ENCODE measurements around the gene DPAGT1. TPM values are rescaled to one million over a fixed set of nuclear protein-coding genes. Genes with fewer than 3 reads are reported as not detected.
"Not testable (repeated sequence)": the region's sequence is repeated elsewhere in the genome, so short reads cannot be mapped to it uniquely, and the experiment has no call there.

DPAGT1 gene
- total and polyA plus RNA-seq, 2 donors, result 9.6 to 22.4 TPM

DNA sequence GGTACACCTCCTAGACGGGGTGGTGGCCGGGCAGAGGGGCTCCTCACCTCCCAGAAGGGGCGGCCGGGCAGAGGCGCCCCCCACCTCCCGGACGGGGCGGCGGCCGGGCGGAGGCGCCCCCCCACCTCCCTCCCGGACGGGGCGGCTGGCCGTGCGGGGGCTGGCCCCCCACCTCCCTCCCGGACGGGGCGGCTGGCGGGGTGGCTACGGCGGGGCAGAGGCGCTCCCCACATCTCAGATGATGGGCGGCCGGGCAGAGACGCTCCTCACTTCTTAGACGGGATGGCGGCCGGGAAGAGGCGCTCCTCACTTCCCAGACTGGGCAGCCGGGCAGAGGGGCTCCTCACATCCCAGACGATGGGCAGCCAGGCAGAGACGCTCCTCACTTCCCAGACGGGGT lies 42.5 kb downstream of the DPAGT1 start:
- H3K9me3 ChIP-seq (ENCODE audit: control insufficient read depth in 2 of 2, insufficient read depth in 1 of 2, low read length in 1 of 2); DNase-seq (ENCODE audit: low read depth in 6 of 9, low spot score in 9 of 9); H3K27me3 ChIP-seq (ENCODE audit: control insufficient read depth in 2 of 2, insufficient read depth in 1 of 2, low read length in 1 of 2); H3K4me3 ChIP-seq (ENCODE audit: low read length in 2 of 2); H3K27ac ChIP-seq (ENCODE audit: low read depth in 1 of 2, low read length in 1 of 2): not testable (repeated sequence)
- Histone ChIP-seq H3K36me3 (ENCODE audit: control insufficient read depth in 2 of 2, insufficient read depth in 2 of 2, low read length in 1 of 2) (peaks cover 9 to 15% of the 10 kb centered on the region in 2 donors), H3K4me1 (ENCODE audit: control insufficient read depth in 2 of 2, insufficient read depth in 2 of 2, low read length in 2 of 2) (peaks cover 12 to 23% of the 10 kb centered on the region in 2 donors)
- WGBS, result 96% methylated on average over 31 of the region's 35 CpGs

GRCh38 chr11:119057000-119057769 lies 44.5 kb downstream of the DPAGT1 start, which contains the start of gene HYOU1:
Gene HYOU1 (minus strand): TSS chr11:119057205. CDS start chr11:119056160, 1,045 bp downstream.
- peaks cover 12 to 23% of the 10 kb centered on the region in 2 donors for H3K4me1 ChIP-seq (ENCODE audit: control insufficient read depth in 2 of 2, insufficient read depth in 2 of 2, low read length in 2 of 2)
- H3K9me3 ChIP-seq (ENCODE audit: control insufficient read depth in 2 of 2, insufficient read depth in 1 of 2, low read length in 1 of 2), result no peaks in the 10 kb centered on the region
- peak; percentile 78 to 99 (median 95) for DNase-seq (ENCODE audit: low read depth in 6 of 9, low spot score in 9 of 9)
- no peaks in the 10 kb centered on the region for H3K27me3 ChIP-seq (ENCODE audit: control insufficient read depth in 2 of 2, insufficient read depth in 1 of 2, low read length in 1 of 2)
- H3K4me3 ChIP-seq (ENCODE audit: low read length in 2 of 2), result peak within 1 kb of the TSS; percentile 88 to 90
- H3K36me3 ChIP-seq (ENCODE audit: control insufficient read depth in 2 of 2, insufficient read depth in 2 of 2, low read length in 1 of 2), result peaks cover 25 to 34% of the 10 kb centered on the region in 2 donors
- WGBS, result under 1% methylated on average over 79 of the region's 79 CpGs
- H3K27ac ChIP-seq (ENCODE audit: low read depth in 1 of 2, low read length in 1 of 2), result peak within 1 kb of the TSS; percentile 85 to 92

- DNase-seq (ENCODE audit: low read depth in 6 of 9, low spot score in 9 of 9), result peak in 4 of 9 donors; percentile 19 to 60 (median 36)
- H3K27me3 ChIP-seq (ENCODE audit: control insufficient read depth in 2 of 2, insufficient read depth in 1 of 2, low read length in 1 of 2), result no peaks in the 10 kb centered on the region
- H3K4me1 ChIP-seq (ENCODE audit: control insufficient read depth in 2 of 2, insufficient read depth in 2 of 2, low read length in 2 of 2), result peaks cover 12 to 23% of the 10 kb centered on the region in 2 donors
- H3K27ac ChIP-seq (ENCODE audit: low read depth in 1 of 2, low read length in 1 of 2), result peak overlapping the region; percentile 83 to 92
- H3K9me3 ChIP-seq (ENCODE audit: control insufficient read depth in 2 of 2, insufficient read depth in 1 of 2, low read length in 1 of 2), result no peaks in the 10 kb centered on the region
- WGBS, result under 1% methylated on average over 48 of the region's 48 CpGs
- H3K36me3 ChIP-seq (ENCODE audit: control insufficient read depth in 2 of 2, insufficient read depth in 2 of 2, low read length in 1 of 2), result peaks cover 32 to 41% of the 10 kb centered on the region in 2 donors
- peak overlapping the region; percentile 88 to 90 for H3K4me3 ChIP-seq (ENCODE audit: low read length in 2 of 2)
Observed at GRCh38 chr11:119056421-119056999, 45.1 kb downstream of the DPAGT1 start.

- Histone ChIP-seq H3K4me1 (ENCODE audit: control insufficient read depth in 2 of 2, insufficient read depth in 2 of 2, low read length in 2 of 2) (peaks cover 12 to 23% of the 10 kb centered on the region in 2 donors), H3K27ac (ENCODE audit: low read depth in 1 of 2, low read length in 1 of 2) (peak overlapping the region in 1 of 2 donors; percentile 83), H3K27me3 (ENCODE audit: control insufficient read depth in 2 of 2, insufficient read depth in 1 of 2, low read length in 1 of 2) (no peaks in the 10 kb centered on the region), H3K4me3 (ENCODE audit: low read length in 2 of 2) (peak overlapping the region; percentile 88 to 90), H3K36me3 (ENCODE audit: control insufficient read depth in 2 of 2, insufficient read depth in 2 of 2, low read length in 1 of 2) (peaks cover 38 to 47% of the 10 kb centered on the region in 2 donors), H3K9me3 (ENCODE audit: control insufficient read depth in 2 of 2, insufficient read depth in 1 of 2, low read length in 1 of 2) (no peaks in the 10 kb centered on the region)
- peak in 1 of 9 donors; percentile 24 for DNase-seq (ENCODE audit: low read depth in 6 of 9, low spot score in 9 of 9)
- 74% methylated on average over 6 of the region's 6 CpGs for WGBS
Observed at GRCh38 chr11:119055901-119056300, 45.8 kb downstream of the DPAGT1 start.

DNA sequence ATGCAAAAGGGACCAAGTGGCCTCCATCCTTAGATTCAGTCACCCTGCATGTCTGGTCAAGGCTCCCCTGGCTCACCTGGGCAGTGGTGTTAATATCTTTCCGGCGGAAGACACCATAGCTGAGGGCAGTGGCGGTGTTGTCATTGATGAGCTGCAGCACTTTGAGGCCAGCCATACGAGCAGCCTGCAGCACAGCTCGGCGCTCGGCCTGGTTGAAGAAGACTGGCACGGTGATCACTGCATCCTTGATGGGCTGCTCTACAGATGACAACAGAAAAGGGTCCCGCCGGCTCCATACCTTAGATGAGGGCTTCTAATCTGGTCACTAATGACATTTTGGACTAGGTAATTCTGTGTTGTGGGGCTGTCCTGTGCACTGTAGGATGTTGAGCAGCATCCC lies 47.2 kb downstream of the DPAGT1 start:
- DNase-seq (ENCODE audit: low read depth in 6 of 9, low spot score in 9 of 9), result no peak
- H3K36me3 ChIP-seq (ENCODE audit: control insufficient read depth in 2 of 2, insufficient read depth in 2 of 2, low read length in 1 of 2), result peaks cover 48 to 61% of the 10 kb centered on the region in 2 donors
- no peak overlapping the region for H3K27ac ChIP-seq (ENCODE audit: low read depth in 1 of 2, low read length in 1 of 2)
- no peaks in the 10 kb centered on the region for H3K27me3 ChIP-seq (ENCODE audit: control insufficient read depth in 2 of 2, insufficient read depth in 1 of 2, low read length in 1 of 2)
- 98% methylated on average over 10 of the region's 10 CpGs for WGBS
- no peaks in the 10 kb centered on the region for H3K9me3 ChIP-seq (ENCODE audit: control insufficient read depth in 2 of 2, insufficient read depth in 1 of 2, low read length in 1 of 2)
- H3K4me3 ChIP-seq (ENCODE audit: low read length in 2 of 2), result no peak overlapping the region
- H3K4me1 ChIP-seq (ENCODE audit: control insufficient read depth in 2 of 2, insufficient read depth in 2 of 2, low read length in 2 of 2), result peaks cover 12 to 23% of the 10 kb centered on the region in 2 donors

- H3K36me3 ChIP-seq (ENCODE audit: control insufficient read depth in 2 of 2, insufficient read depth in 2 of 2, low read length in 1 of 2), result peaks cover 69 to 82% of the 10 kb centered on the region in 2 donors
- peaks cover 6 to 16% of the 10 kb centered on the region in 2 donors for H3K4me1 ChIP-seq (ENCODE audit: control insufficient read depth in 2 of 2, insufficient read depth in 2 of 2, low read length in 2 of 2)
- no peak overlapping the region for H3K4me3 ChIP-seq (ENCODE audit: low read length in 2 of 2)
- WGBS, result 96% methylated on average over 23 of the region's 23 CpGs
- H3K27ac ChIP-seq (ENCODE audit: low read depth in 1 of 2, low read length in 1 of 2), result peak overlapping the region in 1 of 2 donors; percentile 62
- DNase-seq (ENCODE audit: low read depth in 6 of 9, low spot score in 9 of 9), result no peak
- no peaks in the 10 kb centered on the region for H3K9me3 ChIP-seq (ENCODE audit: control insufficient read depth in 2 of 2, insufficient read depth in 1 of 2, low read length in 1 of 2)
- no peaks in the 10 kb centered on the region for H3K27me3 ChIP-seq (ENCODE audit: control insufficient read depth in 2 of 2, insufficient read depth in 1 of 2, low read length in 1 of 2)
Observed at GRCh38 chr11:119052163-119052814, 49.4 kb downstream of the DPAGT1 start.

DNA sequence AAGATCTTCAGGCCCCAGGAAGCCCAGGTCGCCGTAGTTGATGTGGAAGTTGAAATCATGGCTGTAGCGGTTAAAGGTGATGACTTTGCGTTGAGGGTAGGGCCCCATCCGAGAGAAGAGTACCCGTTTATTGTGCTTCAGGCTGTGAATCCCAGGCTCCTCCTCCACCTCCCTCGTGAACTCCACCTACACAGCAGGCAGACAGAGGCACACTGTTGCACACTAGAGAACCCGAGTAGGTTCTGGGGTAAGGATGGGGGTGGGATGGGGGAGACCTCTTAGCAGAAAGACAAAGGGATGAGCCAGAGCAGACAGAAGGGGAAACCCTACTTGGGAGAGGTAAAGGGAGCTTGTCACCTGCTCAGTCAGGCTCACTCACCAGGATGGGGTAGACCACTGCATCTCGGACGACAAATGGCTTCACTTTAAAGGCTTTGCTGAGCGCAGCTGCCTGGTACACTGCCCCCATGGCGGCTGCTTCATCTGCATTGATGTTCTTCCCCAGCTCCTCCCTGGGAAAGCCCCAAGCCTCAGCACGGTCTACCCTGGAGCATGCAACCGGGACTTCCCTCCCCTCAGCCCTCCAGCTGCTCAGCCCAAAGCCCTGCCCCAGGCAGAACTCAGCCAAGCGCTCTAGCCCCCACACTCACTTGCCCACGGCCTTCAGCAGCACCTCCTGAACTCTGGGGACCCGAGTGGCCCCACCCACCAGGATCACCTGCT lies 50.1 kb downstream of the DPAGT1 start:
- Histone ChIP-seq H3K27ac (ENCODE audit: low read depth in 1 of 2, low read length in 1 of 2) (peak overlapping the region in 1 of 2 donors; percentile 62), H3K4me3 (ENCODE audit: low read length in 2 of 2) (no peak overlapping the region), H3K4me1 (ENCODE audit: control insufficient read depth in 2 of 2, insufficient read depth in 2 of 2, low read length in 2 of 2) (peaks cover 6 to 16% of the 10 kb centered on the region in 2 donors), H3K36me3 (ENCODE audit: control insufficient read depth in 2 of 2, insufficient read depth in 2 of 2, low read length in 1 of 2) (peaks cover 73 to 88% of the 10 kb centered on the region in 2 donors), H3K27me3 (ENCODE audit: control insufficient read depth in 2 of 2, insufficient read depth in 1 of 2, low read length in 1 of 2) (no peaks in the 10 kb centered on the region), H3K9me3 (ENCODE audit: control insufficient read depth in 2 of 2, insufficient read depth in 1 of 2, low read length in 1 of 2) (no peaks in the 10 kb centered on the region)
- WGBS, result 94% methylated on average over 17 of the region's 17 CpGs
- peak in 1 of 9 donors; percentile 20 for DNase-seq (ENCODE audit: low read depth in 6 of 9, low spot score in 9 of 9)

GRCh38 chr11:119049081-119049480 lies 52.6 kb downstream of the DPAGT1 start:
- no peak overlapping the region for H3K27ac ChIP-seq (ENCODE audit: low read depth in 1 of 2, low read length in 1 of 2)
- H3K27me3 ChIP-seq (ENCODE audit: control insufficient read depth in 2 of 2, insufficient read depth in 1 of 2, low read length in 1 of 2), result no peaks in the 10 kb centered on the region
- DNase-seq (ENCODE audit: low read depth in 6 of 9, low spot score in 9 of 9), result no peak
- over 99% methylated on average over 7 of the region's 7 CpGs for WGBS
- H3K4me1 ChIP-seq (ENCODE audit: control insufficient read depth in 2 of 2, insufficient read depth in 2 of 2, low read length in 2 of 2), result no peaks in the 10 kb centered on the region
- H3K9me3 ChIP-seq (ENCODE audit: control insufficient read depth in 2 of 2, insufficient read depth in 1 of 2, low read length in 1 of 2), result no peaks in the 10 kb centered on the region
- peaks cover 87 to 95% of the 10 kb centered on the region in 2 donors for H3K36me3 ChIP-seq (ENCODE audit: control insufficient read depth in 2 of 2, insufficient read depth in 2 of 2, low read length in 1 of 2)
- H3K4me3 ChIP-seq (ENCODE audit: low read length in 2 of 2), result no peak overlapping the region

All from thymus (tissue), 11 donors.